WERI-Rb-1 (cell line): ENCODE data around the gene CEP76.
A peak's percentile ranks its signal among the peaks of the same experiment; 100 is the strongest.
"Not testable (repeated sequence)": the region's sequence is repeated elsewhere in the genome, so short reads cannot be mapped to it uniquely, and the experiment has no call there.

Experiments
- DNase-seq: peaks from one replicate; pipeline ENCODE4 v3.0.0-alpha.2; 2020
- H3K27ac ChIP-seq: fragments of 250-450 bp; sonication (Bioruptor Pico); 2 replicates; pipeline ENCODE4 v1.5.1; 2020; ENCODE audit warnings: mild to moderate bottlenecking, moderate library complexity
- H3K27me3 ChIP-seq: fragments of 250-450 bp; sonication (Bioruptor Pico); 2 replicates; pipeline ENCODE4 v1.5.1; 2021; ENCODE audit warnings: mild to moderate bottlenecking, low read depth, moderate library complexity; ENCODE audit not compliant: insufficient read depth, severe bottlenecking
- H3K36me3 ChIP-seq: fragments of 250-450 bp; sonication (Bioruptor Pico); 2 replicates; pipeline ENCODE4 v1.5.1; 2020; ENCODE audit warnings: mild to moderate bottlenecking, moderate library complexity
- H3K4me3 ChIP-seq: 2 replicates; pipeline ENCODE4 v1.5.1; 2011; ENCODE audit warnings: low read depth, mild to moderate bottlenecking, control low read depth, low read length
- H3K9me3 ChIP-seq: fragments of 250-450 bp; sonication (Bioruptor Pico); 2 replicates; pipeline ENCODE4 v1.5.1; 2021; ENCODE audit warnings: mild to moderate bottlenecking, moderate library complexity; ENCODE audit not compliant: severe bottlenecking
- CTCF ChIP-seq: IDR thresholded peaks from 2 replicates; pipeline ENCODE4 v1.5.1; 2011; ENCODE audit warnings: low read depth, mild to moderate bottlenecking, control low read depth, inconsistent platforms, low read length

Gene CEP76

GRCh38 chr18:12645751-12646203 lies 56.7 kb downstream of the CEP76 start:
- no peak overlapping the region for H3K27ac ChIP-seq
- no peaks in the 10 kb centered on the region for H3K9me3 ChIP-seq
- no peak overlapping the region for H3K4me3 ChIP-seq
- peak; percentile 26 for DNase-seq
- H3K36me3 ChIP-seq = peaks cover 3% of the 10 kb centered on the region; the same call in 1 of the 2 replicates
- no peak for TF ChIP-seq CTCF
- H3K27me3 ChIP-seq = no peaks in the 10 kb centered on the region

GRCh38 chr18:12645254-12645653 lies 57.3 kb downstream of the CEP76 start:
- no peak for TF ChIP-seq CTCF
- H3K36me3 ChIP-seq = peaks cover 3% of the 10 kb centered on the region; the same call in 1 of the 2 replicates
- no peaks in the 10 kb centered on the region for H3K27me3 ChIP-seq
- DNase-seq = no peak
- no peak overlapping the region for H3K27ac ChIP-seq
- no peak overlapping the region for H3K4me3 ChIP-seq
- no peaks in the 10 kb centered on the region for H3K9me3 ChIP-seq

GRCh38 chr18:12643756-12644155 lies 58.8 kb downstream of the CEP76 start:
- H3K36me3 ChIP-seq, H3K27me3 ChIP-seq, DNase-seq, H3K4me3 ChIP-seq, H3K27ac ChIP-seq, H3K9me3 ChIP-seq: not testable (repeated sequence)

GRCh38 chr18:12640881-12641200 lies 61.7 kb downstream of the CEP76 start:
- no peaks in the 10 kb centered on the region for H3K36me3 ChIP-seq
- no peak overlapping the region for H3K27ac ChIP-seq
- no peaks in the 10 kb centered on the region for H3K9me3 ChIP-seq
- H3K27me3 ChIP-seq = no peaks in the 10 kb centered on the region
- no peak for TF ChIP-seq CTCF
- DNase-seq = no peak
- H3K4me3 ChIP-seq = no peak overlapping the region

GRCh38 chr18:12639990-12640880 lies 62.3 kb downstream of the CEP76 start:
- H3K27ac ChIP-seq = no peak overlapping the region
- TF ChIP-seq CTCF = no peak
- H3K9me3 ChIP-seq = no peaks in the 10 kb centered on the region
- no peaks in the 10 kb centered on the region for H3K27me3 ChIP-seq
- H3K36me3 ChIP-seq = no peaks in the 10 kb centered on the region
- H3K4me3 ChIP-seq = no peak overlapping the region
- no peak for DNase-seq

GRCh38 chr18:12638644-12639124 lies 63.8 kb downstream of the CEP76 start:
- TF ChIP-seq CTCF = no peak
- Histone ChIP-seq H3K4me3 (no peak overlapping the region), H3K9me3 (no peaks in the 10 kb centered on the region), H3K36me3 (no peaks in the 10 kb centered on the region), H3K27ac (no peak overlapping the region), H3K27me3 (no peaks in the 10 kb centered on the region)
- no peak for DNase-seq
